GM21515 (cell line): Measurements from ENCODE around the gene STX16.
"Not testable (repeated sequence)": the region's sequence is repeated elsewhere in the genome, so short reads cannot be mapped to it uniquely, and the experiment has no call there.

Experiments
- ATAC-seq: cut with Tn5 transposase; IDR thresholded peaks from one replicate; pipeline ENCODE4 v1.9.1; 2021; ENCODE audit not compliant: unreplicated experiment

The STX16 gene

DNA sequence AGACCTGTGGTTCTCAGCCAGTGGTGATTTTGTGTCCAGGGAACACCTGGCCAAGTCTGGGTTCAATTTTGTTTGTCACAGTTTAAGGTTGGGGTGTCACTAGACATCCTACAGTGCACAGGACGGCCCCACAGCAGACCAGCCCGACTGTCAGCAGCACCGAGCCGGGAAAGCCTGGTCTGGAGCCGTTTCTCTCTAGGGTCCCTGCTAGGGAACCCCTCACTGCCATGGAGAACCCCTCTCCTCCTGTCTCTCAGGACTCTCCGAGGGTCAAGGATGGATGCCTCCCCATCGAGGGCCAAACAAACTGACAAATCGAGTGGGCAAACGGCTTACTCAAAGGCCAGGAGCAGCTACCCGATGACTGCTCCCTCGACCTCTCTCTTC is 15.8 kb upstream of the STX16 start:
- ATAC-seq = no peak

DNA sequence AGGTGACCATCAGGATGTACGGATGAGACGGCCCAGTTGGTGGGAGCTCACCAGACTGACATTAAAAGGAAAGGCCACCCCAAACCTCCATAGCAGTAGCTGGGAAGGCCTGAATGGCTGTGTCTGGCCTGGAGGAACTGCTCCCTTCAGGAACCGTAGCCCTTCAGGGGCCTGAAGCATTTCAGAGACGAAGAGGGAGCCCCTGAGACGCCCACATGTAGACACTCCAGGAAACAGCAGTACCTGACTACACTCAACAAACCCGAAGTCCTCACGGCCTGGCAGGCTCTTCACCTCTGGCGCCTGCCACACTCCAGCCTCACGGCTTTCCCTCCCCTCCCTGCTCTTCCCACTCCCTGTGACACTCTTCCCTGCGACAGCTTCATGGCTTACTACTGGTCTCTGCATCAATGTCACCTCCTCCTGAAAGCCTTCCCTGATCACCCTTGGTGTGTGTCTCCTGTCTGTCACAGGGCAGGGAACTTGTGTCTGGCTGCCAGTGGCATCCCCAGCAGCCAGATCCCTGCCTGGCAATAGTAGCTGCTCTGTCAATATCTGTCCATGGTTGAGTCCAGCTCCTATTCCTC is 14.6 kb upstream of the STX16 start:
- ATAC-seq = no peak

DNA sequence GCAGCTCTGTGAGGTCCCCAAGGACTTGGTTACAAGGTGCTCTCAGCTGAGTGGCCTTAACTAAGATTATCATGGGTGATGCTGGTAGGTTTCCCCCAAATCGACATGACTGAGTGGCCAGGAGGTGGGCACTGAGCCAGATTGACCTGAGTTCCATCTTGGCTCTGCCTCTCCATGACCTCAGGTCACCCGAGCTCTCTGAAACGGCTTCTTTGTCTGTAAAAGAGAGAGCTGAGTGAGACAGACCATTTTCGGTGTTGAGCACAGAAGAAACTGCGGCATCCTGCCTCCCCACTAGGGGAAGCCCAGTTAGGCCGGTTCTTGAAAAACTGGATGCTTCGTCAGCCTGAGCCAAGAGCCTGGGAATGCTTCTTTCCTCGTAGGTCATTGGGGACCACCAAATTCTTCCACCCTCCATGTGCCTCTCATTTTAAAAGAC is 14.1 kb upstream of the STX16 start:
- no peak for ATAC-seq

DNA sequence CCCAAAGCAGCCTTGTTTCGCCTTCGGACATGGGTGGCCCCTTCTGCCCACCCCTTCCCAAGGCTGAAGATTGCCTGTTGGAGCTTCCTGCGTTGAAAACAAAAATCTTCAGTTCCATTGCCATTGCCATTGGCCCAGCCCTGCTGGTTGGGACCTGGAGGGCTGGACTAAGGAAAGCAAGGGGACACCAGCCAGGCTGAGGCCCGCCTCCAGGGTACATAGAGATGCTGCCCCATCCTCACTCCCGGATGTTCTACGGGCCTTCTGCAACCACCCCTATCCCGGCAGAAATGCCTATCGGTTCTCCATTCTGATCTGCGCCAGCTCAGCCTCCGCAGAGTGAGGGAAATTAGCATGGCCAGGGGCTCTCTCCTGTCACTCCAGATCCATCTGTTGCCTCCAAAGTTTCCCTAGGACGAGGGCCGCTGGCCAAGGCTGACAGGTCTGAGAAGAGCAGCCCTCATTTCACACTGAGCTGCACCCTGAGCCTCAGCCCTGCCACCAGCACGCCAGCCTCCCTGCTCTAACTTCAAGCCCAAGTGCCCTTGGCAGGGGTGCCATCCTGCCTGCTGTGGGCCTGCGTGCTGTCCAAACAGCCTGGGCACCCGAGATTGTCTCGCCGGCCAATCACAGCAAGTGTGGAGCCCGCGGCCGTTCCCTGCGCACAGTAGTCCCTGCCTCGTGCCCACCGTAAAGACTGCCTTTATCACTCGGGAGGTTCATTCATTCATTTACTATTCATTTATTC is 13.4 kb upstream of the STX16 start:
- no peak for ATAC-seq

DNA sequence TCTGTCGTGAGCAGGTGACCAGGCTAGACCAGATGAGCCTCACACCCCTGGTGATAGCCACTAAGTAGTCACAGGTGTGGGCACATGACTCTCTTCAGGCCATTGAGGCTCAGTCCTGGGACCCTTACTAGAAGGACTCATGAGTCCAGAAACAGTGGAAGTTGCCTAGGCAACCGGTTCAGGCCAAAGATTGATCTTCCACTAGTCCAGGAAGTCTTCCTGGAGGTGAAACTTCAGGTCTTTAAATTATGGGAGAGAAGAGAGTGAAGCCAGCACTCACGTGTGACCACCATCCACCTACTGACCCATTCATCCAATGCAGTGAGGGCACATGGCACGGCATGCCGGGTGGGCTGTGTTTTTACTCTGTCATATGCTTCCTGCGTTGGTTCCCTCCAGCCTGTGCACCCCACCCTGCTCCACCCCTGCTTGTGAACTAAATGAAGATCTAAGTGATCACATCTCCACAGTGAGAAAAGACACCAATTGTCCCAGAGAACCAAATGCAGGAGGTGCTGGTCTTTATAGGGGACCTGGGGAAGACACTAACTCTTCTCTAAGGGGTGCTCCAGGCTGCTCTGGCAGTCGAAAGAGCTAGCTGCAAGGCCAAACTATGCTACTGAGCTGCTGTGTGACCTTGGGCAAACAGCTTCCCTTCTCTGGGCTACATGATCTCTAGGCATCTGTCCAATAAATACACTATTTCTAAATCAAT is 12.5 kb upstream of the STX16 start:
- no peak for ATAC-seq

DNA sequence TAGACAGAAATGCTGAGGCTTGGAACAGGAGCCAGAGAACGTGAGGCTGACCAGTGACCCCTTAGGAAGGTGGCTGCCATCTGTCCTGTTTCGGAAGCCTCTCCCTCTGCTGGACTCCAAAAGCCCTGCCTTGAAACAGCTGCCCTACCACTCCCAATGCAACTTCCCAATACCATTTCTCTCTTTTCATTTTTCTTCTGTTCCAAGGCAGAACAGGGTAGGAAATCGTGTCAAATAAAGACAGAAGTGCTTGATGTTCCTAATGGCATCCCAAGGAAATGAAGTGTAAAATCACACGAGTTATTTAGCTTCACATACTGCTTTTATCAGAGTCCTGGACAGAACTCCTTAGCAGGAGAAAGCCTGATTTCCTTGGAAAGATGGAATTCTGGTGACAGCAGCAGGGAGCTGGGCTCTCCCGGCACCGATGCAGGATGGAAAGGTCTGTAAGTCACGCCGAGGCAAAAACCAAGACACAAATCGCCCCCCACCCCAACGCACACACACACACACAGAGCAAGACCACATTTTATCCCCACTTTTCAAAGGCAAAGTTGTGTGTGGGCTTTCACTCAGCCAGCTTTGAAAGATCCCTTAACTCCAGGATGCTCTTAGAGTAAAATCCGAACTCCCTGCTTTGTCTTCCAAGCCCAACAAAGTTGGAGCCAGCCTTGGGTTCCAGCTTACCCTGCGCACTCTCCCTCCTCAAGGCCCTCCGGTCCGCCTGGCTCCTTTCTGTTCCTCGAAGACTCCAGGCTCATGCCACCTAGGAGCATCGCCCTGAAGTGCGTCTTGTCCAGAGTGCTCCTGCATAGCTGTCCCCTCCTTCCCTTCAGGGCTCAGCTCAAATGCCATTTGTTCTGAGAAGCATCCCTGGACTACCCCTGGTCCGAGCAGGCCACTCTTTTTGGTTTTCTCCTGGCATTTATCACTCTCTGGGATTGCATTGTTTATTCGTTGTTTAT is 11.6 kb upstream of the STX16 start:
- ATAC-seq = no peak

DNA sequence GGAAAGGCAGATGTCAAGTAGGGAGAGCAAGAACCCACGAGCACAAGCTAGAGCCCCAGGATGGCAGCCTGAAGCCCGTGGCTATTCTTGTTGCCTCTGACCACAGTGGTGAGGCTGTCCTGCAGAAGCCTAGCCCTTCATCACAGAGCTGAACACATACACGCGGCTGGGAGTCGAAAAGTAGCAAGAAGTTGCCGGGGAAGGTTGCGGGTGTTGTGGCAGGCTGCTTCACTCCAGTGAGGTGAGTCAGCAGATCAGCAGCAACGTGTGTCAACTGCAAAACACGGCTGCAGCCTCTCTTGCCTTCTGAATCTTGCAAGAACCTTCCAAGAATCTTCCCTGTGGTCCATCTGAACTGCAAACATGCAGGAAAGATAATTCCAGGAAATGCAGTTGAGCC is 10.6 kb upstream of the STX16 start:
- ATAC-seq = no peak

DNA sequence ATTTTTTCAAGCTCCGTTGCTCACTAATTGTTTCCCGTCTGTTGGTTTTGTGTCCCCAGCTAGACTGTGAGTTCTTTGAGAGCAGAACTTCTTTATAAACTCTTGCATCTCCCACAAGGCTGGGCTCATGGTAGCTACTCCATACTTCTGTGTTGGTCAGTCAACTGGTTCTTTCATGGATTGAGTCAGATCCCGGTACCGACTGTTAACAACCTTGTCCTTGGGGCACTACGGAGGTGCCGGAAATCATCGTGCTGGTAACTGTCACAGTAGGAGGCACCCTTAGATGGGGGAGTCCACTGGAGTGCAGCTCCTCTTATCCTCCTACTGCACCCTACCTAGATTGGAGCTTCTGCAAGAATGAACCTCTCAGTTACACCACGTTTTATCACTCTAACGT is 8.6 kb upstream of the STX16 start:
- no peak for ATAC-seq

DNA sequence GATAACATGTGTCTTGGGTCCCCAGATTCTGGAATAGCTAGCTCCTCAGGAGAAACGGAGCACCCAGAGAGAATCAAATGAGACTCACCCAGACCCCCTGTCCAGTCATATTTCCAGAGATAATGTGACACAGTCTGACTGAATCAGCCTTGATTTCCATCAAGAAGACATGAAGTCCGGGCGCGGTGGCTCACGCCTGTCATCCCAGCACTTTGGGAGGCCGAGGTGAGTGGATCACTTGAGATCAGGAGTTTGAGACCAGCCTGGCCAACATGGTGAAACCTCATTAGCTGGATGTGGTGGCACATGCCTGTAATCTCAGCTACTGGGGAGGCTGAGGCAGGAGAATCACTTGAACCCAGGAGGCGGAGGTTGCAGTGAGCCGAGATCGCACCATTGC is 8.2 kb upstream of the STX16 start:
- ATAC-seq = not testable (repeated sequence)

DNA sequence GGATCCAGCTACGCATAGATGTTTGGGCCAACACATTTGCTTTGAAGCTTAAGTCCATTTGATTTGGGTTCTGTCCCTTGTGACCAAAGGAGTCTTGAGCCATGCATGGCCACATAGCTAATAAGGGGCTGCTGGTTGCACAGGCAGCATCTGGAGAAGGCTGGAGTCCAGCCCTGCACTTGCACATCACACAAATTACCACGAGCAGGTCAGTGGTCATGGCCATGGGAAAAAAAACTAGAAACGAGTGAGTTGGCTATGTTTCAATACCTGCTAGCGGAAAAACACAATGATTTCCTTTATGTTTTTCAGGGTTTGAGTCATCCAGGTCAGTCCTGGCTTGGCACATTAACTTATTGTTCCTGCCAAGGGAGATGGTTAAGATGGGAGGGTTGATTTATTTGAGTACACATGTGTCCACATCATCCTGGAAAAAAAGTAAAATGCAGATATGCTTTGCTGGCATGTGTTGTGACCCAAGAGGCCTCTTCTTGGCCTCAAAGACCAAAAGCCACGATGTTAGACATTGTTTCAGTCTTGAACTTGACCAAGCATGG is 5.6 kb upstream of the STX16 start:
- ATAC-seq = no peak

DNA sequence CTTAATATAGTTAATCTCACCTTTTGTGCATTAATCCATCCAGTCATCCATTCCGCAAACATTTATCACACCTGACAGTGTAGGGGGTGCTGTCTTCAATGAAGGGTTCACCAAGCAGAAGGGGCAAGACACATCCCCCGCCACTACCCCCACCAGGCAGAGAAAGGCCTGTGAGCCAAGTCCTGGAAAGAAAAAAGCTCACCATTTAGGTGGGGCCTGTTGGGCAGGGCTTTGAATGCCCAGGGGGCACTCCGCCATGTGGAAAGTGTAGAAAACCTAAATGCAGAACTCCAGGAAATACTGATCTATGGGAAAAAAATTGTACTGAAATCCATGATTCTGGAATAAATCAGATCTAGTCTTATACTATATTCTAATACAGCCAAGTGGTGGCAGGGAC is 4.8 kb upstream of the STX16 start:
- no peak for ATAC-seq

DNA sequence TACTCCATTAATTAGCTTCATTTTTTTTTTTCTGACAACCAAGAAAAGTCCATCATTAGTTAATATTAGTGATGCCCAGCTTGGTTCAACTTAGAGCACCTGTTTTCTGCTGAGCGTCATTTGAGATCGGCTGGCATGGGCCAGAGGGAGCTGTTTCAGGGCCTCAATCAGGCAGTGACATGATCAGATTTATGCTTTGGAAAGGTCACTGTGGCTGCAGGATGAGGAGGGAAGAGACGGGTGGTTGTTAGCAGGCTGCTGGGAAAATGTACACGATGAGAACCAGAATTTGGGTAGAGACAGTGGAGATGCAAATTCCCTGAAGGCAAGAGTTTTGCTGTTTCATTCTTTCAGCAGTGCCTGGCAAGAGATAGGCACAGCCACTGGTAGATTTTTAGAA is 4.4 kb upstream of the STX16 start:
- ATAC-seq = no peak

DNA sequence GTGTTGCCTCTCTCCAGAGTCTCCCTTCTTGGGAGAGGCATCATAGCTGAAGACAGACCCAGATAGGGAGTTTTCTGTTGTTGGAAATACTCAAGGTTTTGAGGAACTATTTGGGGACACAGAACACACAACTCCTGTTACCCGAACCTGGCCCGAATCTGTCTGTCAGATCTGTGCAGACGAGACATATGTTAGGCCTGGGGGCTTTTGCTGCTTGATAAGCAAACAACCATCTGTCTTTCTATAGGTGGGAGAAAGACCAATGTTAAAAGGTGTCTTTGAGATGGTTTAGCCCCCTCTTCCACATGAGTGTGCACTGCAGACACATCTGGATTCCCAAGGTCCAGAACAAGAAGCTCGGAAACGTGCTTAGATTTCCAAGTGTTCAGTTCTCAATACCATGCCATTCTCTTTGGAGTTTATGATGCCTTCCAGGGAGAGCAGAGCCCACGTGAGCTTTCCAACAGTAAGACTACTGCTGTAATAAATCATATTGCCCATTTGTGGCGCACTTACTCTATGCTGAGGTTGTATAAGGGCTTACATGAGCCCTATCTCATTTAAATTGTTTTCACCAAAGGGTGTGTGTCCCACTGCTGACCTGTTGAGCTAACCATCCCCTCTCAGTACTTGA is 3.8 kb upstream of the STX16 start:
- ATAC-seq = no peak

DNA sequence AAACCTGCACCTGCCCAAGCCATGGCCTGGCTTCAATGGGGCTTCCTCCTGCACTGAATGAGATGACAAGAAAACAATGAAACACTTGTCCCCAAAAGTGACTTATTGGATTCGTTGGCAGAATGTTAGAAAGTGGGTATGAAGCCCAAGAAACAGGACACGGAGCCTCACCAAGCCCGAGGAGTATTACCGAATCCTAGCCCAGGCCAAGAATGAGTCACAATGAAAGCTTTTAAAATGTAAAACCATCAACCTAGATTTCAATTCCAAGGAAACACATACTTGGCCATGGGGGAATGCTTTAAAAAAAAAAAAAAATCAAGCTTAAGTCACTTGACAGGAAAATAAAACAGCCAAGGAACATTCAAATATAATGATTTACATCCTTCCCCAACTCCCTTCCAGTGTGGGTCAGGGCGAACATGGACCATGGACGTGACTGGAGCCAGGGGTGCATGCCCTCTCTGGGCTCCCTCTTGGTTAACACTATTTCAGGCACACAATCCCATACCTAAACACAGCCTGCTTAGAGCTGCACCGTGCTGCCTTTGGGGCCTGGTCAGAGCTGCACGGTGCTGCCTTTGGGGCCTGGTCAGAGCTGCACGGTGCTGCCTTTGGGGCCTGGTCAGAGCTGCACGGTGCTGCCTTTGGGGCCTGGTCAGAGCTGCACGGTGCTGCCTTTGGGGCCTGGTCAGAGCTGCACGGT is 3.1 kb upstream of the STX16 start:
- no peak for ATAC-seq

DNA sequence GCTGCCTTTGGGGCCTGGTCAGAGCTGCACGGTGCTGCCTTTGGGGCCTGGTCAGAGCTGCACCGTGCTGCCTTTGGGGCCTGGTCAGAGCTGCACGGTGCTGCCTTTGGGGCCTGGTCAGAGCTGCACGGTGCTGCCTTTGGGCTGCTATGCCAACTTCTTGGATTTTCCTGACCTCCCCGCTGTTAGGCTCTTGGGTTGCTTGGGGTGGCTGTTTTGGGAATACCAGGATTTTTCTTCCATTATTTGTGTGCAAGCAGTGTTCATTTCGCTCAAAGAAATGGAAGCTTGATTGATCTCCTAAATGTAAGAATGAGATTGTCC is 2.6 kb upstream of the STX16 start:
- ATAC-seq = not testable (repeated sequence)

DNA sequence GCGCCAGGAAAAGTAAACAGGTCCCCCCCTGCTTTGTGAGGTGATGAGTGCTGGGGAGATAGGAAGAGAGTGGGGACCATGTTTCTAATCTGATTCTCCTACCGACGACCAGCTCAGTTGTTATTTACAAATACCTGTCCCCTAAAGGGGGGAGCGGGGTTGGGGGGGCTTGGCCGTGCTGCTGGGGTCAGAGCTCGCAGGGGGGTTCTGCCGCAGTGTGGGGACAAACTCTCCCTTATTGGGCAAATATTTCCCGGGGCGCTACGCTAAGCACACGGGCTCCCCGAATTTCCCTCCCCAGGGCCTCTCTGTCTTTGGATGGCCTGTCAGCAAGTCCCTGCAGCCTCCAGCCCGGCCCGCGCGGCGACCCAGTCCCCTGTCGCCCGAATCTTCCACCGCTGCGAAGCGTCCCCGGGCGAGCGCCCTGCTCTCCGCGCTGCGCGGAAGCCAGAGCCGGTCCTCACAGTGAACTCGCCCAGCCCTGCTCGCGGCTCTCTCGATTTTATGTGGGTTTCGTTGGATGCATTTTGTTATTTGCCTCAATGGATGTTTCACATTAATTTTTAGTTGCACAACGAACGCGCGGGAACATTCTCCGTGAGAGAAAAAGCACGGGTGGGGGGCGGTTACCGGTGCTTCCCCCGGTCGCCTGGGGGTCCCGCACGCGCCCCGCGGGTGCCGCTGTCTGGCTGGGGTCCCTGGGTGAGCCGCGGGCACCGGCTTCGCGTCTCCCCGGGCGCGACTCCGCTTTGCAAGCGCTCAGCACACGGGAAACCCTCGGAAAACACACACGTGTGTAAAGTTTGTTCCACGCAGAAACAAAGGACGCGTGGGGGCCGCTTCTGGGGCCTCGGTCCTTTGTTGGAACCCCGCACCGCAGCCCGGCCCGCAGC is 1.5 kb upstream of the STX16 start:
- no peak for ATAC-seq

DNA sequence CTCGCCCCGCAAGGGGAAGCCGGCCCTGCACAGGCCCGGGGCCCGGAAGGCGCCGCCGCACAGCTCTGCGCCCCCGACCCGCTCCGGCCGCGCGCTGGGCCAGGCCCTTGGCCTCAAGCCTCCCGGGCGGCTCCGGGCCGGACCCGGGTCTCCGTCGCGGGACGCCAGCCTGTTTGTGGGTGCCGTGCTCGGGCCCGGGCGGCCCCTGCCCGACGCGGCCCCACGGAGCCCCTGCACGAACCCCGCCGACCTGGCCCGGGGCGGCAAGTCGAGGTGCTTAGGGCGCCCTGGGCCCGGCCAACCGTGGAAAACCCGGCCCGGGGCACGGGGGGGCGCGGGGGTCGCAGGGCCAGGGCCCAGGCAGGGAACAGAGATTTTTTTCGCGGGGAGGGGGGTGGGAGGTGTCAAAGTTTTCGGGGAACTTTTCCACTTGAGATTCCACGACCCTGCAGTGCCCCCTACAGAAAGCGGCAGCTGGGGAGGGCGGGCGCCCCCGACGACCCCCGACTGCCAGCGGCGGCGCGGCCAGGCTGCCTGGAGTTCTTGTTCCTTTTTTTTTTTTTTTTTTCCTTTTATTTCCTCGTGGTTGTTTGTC is 805 bp upstream of the STX16 start:
- ATAC-seq = no peak

DNA sequence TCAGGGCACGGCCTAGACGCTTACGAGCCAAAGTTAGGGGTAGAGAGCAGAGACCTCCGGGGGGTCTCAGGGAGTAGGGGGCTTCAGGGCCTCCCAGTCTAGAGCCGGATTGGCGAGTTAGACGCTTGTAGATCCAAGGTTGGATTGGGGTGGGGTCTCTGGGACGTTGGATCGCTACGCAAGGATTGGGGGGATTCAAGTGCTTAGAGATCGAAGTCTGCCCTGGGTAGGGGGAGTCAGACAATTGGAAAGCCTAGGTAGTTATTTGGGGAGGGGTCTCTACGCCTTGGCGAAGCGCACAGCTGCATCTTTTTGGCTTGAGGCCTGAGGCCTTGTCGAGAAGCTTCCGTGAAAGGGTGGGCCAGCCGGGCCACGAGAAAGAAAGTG is 469 bp downstream of the STX16 start:
- ATAC-seq = no peak
